Stimulated activated memory B cell treated with anti-CD40 and anti-IgM and Interleukin-4, amounts not matched to agents 10 μg/mL and 1 μg/mL and 100 μg/mL, for 72 hours (primary cell): Measurements from ENCODE around the gene GLRA3.
"Not testable (repeated sequence)": the region's sequence is repeated elsewhere in the genome, so short reads cannot be mapped to it uniquely, and the experiment has no call there.

Source experiments
- ATAC-seq: fragments of 150-1000 bp; cut with Tn5 transposase; 2 replicates; pipeline ENCODE4 v1.10.0; 2021
- H3K27ac Mint-ChIP-seq: one replicate; pipeline ENCODE4 v1.8.0; 2022; ENCODE audit warnings: mild to moderate bottlenecking, mixed read lengths
- H3K27me3 Mint-ChIP-seq: one replicate; pipeline ENCODE4 v1.8.0; 2022; ENCODE audit warnings: mixed read lengths
- H3K36me3 Mint-ChIP-seq: one replicate; pipeline ENCODE4 v1.8.0; 2022; ENCODE audit warnings: mixed read lengths
- H3K4me1 Mint-ChIP-seq: one replicate; pipeline ENCODE4 v1.8.0; 2022; ENCODE audit warnings: mixed read lengths
- H3K4me3 Mint-ChIP-seq: one replicate; pipeline ENCODE4 v1.8.0; 2022; ENCODE audit warnings: mild to moderate bottlenecking, moderate library complexity, mixed read lengths
- H3K9me3 Mint-ChIP-seq: one replicate; pipeline ENCODE4 v1.8.0; 2022; ENCODE audit warnings: mixed read lengths

The GLRA3 gene

DNA sequence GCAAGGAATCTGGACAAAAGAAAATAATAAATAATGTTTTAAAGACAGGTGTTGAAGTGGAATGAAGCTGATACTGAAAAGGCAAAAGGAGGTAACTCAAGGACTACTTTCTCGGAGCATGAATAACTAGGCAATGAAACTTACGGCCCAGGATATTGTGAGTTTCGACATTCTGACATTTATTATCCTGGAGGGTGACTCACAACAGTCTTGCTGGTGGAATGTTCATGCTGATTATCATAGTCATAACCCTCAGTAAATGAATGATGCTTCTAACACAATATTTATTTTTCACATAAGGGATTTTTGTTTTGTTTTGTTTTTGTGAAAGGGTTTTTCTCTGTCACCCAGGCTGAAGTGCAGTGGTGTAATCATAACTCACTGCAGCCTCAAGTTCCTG is 159.8 kb downstream of the GLRA3 start:
- ATAC-seq: no peak
- Mint-ChIP-seq H3K27me3 (no peaks in the 10 kb centered on the region), H3K36me3 (no peaks in the 10 kb centered on the region), H3K27ac (no peak overlapping the region), H3K9me3 (no peaks in the 10 kb centered on the region), H3K4me3 (no peak overlapping the region), H3K4me1 (no peaks in the 10 kb centered on the region)

DNA sequence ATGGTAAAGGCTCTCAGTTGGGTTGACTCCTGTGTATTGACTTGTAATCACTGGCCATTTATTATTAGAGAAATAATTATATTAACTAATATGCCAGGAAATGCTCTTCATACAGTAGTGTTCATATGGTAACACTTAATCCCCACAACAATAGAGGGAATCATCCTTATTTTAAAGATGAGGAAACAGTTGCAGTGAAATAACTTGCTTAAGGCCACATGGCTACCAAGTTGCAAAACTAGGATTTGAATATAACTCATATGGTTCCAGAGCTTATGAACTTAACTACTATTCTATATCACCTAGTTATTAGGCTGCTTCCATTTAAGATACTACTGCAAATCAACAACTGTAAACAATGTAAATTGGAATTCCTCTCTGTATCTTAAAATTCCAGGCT is 163.2 kb downstream of the GLRA3 start:
- Mint-ChIP-seq H3K4me1 (no peaks in the 10 kb centered on the region), H3K9me3 (no peaks in the 10 kb centered on the region), H3K4me3 (no peak overlapping the region), H3K27me3 (no peaks in the 10 kb centered on the region), H3K36me3 (no peaks in the 10 kb centered on the region), H3K27ac (no peak overlapping the region)
- no peak for ATAC-seq

DNA sequence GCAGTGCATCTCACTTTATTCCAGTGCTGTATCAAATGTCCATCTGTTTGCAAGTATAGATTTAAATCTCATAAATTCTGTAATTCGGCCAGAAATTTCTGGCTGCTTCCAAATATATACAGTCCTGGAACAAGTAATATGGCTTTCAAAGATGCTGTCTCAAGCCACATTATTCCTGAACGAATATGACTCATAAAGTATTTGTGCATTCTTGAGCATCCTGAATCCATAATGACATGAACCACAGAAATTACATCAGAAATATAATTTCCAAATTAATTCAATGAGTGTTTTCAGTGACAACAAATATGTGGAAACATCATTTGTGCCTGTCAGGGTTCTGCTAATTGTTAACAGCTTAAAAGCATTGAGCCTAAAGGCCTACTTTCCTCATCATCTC is 165.8 kb downstream of the GLRA3 start:
- H3K27me3 Mint-ChIP-seq: no peaks in the 10 kb centered on the region
- no peak overlapping the region for H3K27ac Mint-ChIP-seq
- H3K4me1 Mint-ChIP-seq: no peaks in the 10 kb centered on the region
- H3K36me3 Mint-ChIP-seq: no peaks in the 10 kb centered on the region
- H3K4me3 Mint-ChIP-seq: no peak overlapping the region
- ATAC-seq: no peak
- H3K9me3 Mint-ChIP-seq: no peaks in the 10 kb centered on the region

DNA sequence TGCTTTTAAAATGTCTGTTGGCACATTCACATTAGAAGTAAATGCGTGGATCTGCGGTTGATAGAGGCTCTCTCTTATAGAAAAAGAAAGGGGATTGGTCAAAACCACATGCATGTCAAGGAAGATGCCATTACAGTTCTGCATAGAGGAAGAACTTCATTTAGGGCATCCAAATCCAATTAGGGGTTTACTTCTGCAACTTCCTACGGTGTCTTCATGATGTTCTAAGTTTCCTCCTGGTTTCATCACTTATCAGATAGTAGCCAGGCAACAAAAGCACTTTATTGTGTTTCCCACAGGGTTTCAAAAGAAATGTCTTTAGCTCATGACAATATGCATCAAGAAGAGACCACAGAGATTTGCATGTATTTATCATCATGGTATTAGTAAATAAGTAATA is 170.8 kb downstream of the GLRA3 start:
- Mint-ChIP-seq H3K36me3 (no peaks in the 10 kb centered on the region), H3K27me3 (no peaks in the 10 kb centered on the region), H3K9me3 (no peaks in the 10 kb centered on the region), H3K27ac (no peak overlapping the region), H3K4me3 (no peak overlapping the region), H3K4me1 (no peaks in the 10 kb centered on the region)
- no peak for ATAC-seq

DNA sequence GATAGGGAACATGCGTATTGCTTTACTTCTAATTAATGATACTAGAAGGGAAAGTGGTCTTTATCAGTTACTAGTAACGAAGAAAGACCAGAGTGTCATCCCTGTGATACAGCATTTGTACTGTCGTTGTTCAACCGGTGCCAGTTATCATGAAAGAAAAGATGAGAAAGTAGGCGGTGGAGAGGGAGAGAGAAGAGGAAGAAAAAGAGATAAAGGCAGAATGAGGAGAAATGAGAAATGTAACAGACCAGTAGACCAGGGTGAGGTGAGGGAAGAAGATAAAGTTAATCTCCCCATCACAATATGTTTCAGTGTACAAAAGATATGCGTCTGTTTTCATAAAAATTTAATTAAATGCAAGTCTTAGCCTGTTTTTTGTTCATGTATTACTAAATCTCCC is 171.6 kb downstream of the GLRA3 start:
- Mint-ChIP-seq H3K4me3 (no peak overlapping the region), H3K27me3 (no peaks in the 10 kb centered on the region), H3K27ac (no peak overlapping the region), H3K4me1 (no peaks in the 10 kb centered on the region), H3K9me3 (no peaks in the 10 kb centered on the region), H3K36me3 (no peaks in the 10 kb centered on the region)
- no peak for ATAC-seq

DNA sequence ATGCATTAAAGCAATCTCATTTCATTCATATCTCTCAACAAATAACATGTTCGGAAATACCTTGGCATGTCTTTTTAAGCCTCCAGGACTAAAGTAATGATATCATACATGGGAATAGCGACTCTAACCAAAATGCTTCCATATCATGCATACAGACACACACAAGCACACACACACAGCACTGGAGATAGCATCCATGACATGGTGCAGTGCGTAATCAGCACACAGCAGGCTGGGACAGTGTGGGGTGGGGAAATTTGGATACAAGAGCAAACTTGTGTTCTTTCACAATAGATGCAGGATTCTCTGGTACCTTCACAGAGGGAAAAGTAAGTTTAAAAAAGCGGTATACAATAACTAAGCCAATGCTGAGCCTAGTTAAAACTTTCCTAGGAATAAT is 174.4 kb downstream of the GLRA3 start:
- Mint-ChIP-seq H3K9me3 (no peaks in the 10 kb centered on the region), H3K4me1 (no peaks in the 10 kb centered on the region), H3K4me3 (no peak overlapping the region), H3K36me3 (no peaks in the 10 kb centered on the region), H3K27ac (no peak overlapping the region), H3K27me3 (no peaks in the 10 kb centered on the region)
- ATAC-seq: no peak

DNA sequence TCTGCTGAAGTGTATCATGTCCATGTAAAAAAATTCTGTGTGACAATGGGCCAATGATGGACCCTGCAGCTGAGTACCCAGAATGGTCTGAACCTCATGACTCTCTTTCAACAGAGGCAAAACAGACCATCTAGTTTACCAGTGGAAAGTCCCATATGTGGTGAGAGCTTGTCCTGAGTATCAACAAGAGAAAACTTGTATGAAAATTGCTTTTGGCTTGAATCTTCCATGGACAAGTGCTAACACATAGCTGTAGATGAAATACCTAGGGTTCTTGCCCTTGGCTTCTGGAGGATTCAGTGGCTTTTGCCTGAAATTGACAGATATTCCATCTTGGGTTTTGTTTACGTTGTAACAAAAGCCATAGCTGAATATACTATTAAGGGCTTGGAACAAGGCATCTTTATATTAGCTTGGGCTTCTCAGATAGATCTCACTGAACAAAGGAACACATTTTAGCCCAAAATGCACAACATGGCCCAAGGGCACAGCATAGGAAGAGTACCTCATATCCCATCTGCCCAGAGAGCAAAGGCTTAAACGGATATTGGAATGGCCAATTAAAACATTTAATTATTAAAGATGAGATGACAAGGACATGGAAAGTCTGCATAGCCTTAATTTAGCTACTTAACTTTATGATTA is 178.2 kb downstream of the GLRA3 start:
- H3K36me3 Mint-ChIP-seq: no peaks in the 10 kb centered on the region
- H3K27me3 Mint-ChIP-seq: no peaks in the 10 kb centered on the region
- no peak overlapping the region for H3K27ac Mint-ChIP-seq
- ATAC-seq: no peak
- H3K4me3 Mint-ChIP-seq: no peak overlapping the region
- H3K9me3 Mint-ChIP-seq: no peaks in the 10 kb centered on the region
- H3K4me1 Mint-ChIP-seq: no peaks in the 10 kb centered on the region

DNA sequence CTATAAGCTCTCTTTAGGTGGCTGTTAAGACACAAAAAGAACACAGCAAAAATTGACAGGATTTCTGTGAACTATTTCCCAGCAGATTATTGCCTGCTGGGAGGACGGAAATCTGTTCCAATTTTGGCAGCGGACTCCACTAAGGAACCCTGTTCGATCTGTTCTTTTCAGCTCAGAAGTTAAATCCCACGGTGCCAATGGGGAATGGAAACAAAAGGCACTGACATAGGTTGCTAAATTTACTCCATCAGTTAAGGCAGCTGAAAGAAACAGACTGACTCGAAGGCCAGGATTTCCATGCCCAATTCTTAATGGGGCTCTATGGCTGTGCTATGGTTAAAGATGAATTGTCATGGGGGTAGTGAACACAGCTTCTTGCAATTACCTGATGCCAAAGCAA is 180.2 kb downstream of the GLRA3 start:
- ATAC-seq: no peak
- no peaks in the 10 kb centered on the region for H3K36me3 Mint-ChIP-seq
- no peaks in the 10 kb centered on the region for H3K9me3 Mint-ChIP-seq

DNA sequence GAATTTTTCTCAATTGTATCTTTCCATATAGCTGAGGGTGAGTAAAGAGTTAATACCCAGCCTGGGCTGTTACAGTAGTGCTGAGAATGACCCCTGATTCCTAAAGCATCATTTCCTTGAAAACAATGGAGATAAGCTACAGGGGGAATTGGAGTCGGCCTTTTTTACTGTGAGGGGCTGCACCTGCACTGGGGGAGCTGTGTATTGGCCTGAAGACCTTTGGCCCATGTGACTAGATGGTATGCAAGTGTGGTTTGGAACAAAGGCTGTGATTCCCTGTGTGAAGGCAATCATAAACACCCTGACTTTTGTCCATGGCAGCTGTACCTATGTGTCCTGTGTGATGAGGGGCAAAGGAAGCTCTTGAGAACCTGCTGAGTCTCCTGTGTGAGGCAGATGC is 182.7 kb downstream of the GLRA3 start:
- peak; percentile 20 for ATAC-seq
- no peaks in the 10 kb centered on the region for H3K4me1 Mint-ChIP-seq
- no peaks in the 10 kb centered on the region for H3K9me3 Mint-ChIP-seq
- no peak overlapping the region for H3K27ac Mint-ChIP-seq
- H3K36me3 Mint-ChIP-seq: no peaks in the 10 kb centered on the region
- no peak overlapping the region for H3K4me3 Mint-ChIP-seq
- no peaks in the 10 kb centered on the region for H3K27me3 Mint-ChIP-seq

More for the DNA sequence above, 180.2 kb downstream of the GLRA3 start:
- Mint-ChIP-seq H3K4me3 (no peak overlapping the region), H3K27ac (no peak overlapping the region), H3K4me1 (no peaks in the 10 kb centered on the region), H3K27me3 (no peaks in the 10 kb centered on the region)

DNA sequence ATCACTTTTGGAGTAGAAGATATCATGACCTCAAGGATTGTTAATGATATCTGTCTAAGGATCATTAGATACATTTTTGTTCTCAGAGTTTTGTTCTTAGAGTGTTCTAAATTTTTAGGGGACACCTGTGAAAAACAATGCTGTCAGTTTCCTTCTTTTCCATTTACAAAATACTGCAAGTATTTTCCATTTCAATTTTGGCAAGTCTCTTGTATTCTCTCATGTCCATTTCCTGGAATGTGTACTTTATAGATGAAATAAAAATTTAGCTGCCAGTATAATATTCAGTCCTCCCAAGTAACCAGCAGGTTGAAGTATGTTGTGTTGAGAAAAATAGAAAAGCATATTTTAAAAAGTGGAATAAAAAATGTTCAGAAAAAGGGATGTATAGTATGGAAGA is 188.9 kb downstream of the GLRA3 start:
- ATAC-seq: no peak

DNA sequence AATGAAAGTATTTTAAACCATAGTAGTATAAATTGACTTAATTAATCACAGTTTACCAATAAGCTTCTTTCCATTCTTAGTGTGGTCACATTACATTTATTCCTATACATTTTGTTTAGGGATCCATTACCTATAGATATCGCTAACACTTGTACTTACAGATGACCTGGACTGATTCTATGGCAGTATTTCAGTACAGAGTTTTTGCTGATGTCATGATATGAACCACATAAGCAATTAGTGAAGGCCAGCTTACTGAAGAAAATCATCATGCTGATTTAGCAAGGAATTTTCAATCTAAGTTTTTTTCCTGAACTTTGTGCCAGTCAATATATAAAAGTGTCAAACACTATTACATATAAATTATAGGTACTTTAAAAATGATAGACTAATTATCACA is 193.3 kb downstream of the GLRA3 start:
- no peaks in the 10 kb centered on the region for H3K4me1 Mint-ChIP-seq
- no peaks in the 10 kb centered on the region for H3K27me3 Mint-ChIP-seq
- H3K27ac Mint-ChIP-seq: no peak overlapping the region
- H3K9me3 Mint-ChIP-seq: no peaks in the 10 kb centered on the region
- no peaks in the 10 kb centered on the region for H3K36me3 Mint-ChIP-seq
- ATAC-seq: no peak
- no peak overlapping the region for H3K4me3 Mint-ChIP-seq

More for the DNA sequence above, 188.9 kb downstream of the GLRA3 start:
- Mint-ChIP-seq H3K4me1 (no peaks in the 10 kb centered on the region), H3K9me3 (no peaks in the 10 kb centered on the region), H3K4me3 (no peak overlapping the region), H3K36me3 (no peaks in the 10 kb centered on the region), H3K27ac (no peak overlapping the region), H3K27me3 (no peaks in the 10 kb centered on the region)

DNA sequence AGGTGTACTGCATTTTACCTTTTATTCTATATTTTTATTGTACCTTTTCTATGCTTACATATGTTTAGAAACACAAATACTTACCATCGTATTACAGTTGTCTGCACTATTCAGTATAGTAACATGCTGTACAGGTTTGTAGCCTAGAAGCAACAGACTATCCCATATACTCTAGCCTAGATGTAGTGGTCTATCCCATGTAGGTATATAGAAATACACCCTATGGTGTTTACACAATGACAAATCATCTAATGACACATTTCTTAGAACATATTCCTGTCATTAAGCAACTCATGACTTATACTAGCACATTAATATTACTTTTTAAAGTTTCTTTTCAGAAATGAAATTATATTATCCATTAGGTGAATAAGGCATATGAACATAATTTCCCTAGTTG is 195.6 kb downstream of the GLRA3 start:
- H3K27me3 Mint-ChIP-seq: no peaks in the 10 kb centered on the region
- no peak overlapping the region for H3K4me3 Mint-ChIP-seq
- H3K4me1 Mint-ChIP-seq: no peaks in the 10 kb centered on the region
- no peaks in the 10 kb centered on the region for H3K9me3 Mint-ChIP-seq
- H3K27ac Mint-ChIP-seq: no peak overlapping the region
- H3K36me3 Mint-ChIP-seq: no peaks in the 10 kb centered on the region
- ATAC-seq: no peak

DNA sequence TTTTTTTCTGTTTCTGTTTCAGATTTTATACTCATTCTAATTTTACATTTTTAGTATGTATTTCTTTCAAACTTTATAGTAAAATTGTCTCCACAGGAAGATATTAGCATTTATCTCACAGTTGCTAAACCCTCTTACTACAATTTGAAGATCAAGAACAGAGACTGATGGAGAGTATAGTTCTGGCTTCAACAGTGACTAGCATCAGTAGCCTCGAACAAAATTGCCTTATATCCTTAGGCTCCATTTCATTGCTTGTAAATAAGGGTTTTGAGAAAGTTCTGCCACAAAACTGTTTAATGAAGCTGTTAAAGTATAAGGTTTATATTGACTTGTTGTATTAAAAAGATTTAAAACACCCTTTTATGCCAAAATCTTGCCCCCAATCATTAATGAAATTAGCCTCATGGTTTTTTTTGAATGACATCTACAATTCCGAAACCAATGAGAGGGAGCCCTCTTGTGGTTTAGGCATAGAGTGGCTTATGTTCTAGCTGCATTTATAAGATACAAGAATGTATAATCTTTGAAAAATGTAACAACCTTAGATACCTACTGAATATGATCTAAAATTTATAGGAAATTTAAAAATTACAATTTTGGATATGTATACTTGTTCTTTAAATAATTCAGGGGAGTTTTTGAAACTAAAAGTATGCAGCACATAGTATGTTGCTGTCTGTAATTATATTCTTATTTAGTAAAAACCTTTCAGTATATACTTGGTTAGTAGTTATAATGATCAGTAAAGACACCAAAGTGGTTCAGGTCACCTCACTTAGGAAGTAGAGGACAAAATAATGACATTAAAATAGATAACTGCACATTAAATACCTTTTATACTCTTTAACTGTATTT is 196.9 kb downstream of the GLRA3 start:
- H3K27ac Mint-ChIP-seq: no peak overlapping the region
- H3K4me3 Mint-ChIP-seq: no peak overlapping the region
- no peaks in the 10 kb centered on the region for H3K36me3 Mint-ChIP-seq
- ATAC-seq: no peak
- no peaks in the 10 kb centered on the region for H3K4me1 Mint-ChIP-seq
- no peaks in the 10 kb centered on the region for H3K9me3 Mint-ChIP-seq
- no peaks in the 10 kb centered on the region for H3K27me3 Mint-ChIP-seq

DNA sequence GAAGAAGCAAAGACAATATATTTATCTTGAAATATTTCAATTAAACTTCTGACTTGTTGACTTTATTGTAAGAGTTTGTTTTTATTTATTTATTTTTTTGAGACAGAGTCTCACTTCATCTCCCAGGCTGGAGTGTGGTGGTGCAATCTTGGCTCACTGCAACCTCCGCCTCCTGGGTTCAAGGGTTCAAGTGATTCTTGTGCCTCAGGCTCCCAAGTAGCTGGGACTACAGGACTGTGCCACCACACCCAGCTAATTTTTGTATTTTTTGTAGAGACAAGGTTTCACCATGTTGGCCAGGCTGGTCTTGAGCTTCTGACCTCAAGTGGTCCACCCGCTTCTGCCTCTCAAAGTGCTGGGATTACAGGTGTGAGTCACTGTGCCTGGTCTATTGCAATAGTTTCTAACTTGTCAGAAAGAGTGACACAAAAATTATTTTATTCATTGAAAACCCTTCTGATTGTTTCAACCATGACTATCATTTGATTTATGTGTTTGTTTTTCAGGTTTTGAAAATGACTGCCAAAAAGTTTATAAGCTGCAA is 199.1 kb downstream of the GLRA3 start:
- H3K27me3 Mint-ChIP-seq, H3K36me3 Mint-ChIP-seq, H3K9me3 Mint-ChIP-seq, H3K4me1 Mint-ChIP-seq, ATAC-seq, H3K4me3 Mint-ChIP-seq, H3K27ac Mint-ChIP-seq: not testable (repeated sequence)

DNA sequence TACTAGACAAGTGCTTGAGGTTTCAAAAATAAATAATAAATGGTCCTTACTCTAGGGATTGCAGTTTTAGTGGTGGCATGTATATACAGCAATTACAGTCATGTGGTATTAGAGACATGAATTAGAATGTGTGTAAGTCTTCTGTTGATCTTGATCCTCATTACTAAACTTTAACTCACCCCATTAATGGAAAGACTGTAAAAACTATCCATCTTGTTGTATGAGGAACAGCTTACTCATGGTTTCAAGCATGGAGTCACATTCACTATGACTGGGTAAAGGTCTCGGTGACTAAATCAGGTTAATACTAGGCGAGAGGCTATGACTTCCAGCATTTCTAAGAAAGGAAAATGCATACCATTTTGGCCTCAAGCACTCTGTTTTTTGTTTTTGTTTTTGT is 199.8 kb downstream of the GLRA3 start:
- ATAC-seq: no peak
- Mint-ChIP-seq H3K27me3 (no peaks in the 10 kb centered on the region), H3K9me3 (no peaks in the 10 kb centered on the region)

DNA sequence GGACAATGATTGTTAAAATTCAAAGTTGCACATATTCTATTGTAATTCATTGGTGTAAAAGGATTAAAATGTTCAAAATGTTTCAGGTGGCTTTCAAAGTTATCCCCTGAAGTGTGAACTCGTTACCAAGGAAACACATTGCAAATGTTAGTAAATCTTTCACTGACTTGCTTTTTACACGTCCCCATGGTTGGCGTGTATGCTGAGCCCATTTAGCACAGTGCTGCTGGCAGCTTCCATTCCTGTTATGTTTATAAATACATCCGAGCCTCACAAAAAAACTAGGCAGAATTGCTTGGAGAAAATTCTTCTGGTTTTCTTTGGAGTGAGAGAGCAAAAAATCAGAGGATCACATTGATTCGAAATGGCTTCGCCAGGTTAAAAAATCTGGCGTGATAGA is 200.9 kb downstream of the GLRA3 start:
- no peaks in the 10 kb centered on the region for H3K27me3 Mint-ChIP-seq

More for the DNA sequence above, 199.8 kb downstream of the GLRA3 start:
- Mint-ChIP-seq H3K4me3 (no peak overlapping the region), H3K36me3 (no peaks in the 10 kb centered on the region), H3K4me1 (no peaks in the 10 kb centered on the region), H3K27ac (no peak overlapping the region)

More for the DNA sequence above, 200.9 kb downstream of the GLRA3 start:
- ATAC-seq: no peak
- no peaks in the 10 kb centered on the region for H3K9me3 Mint-ChIP-seq
- no peak overlapping the region for H3K27ac Mint-ChIP-seq
- H3K4me3 Mint-ChIP-seq: no peak overlapping the region
- H3K4me1 Mint-ChIP-seq: no peaks in the 10 kb centered on the region
- no peaks in the 10 kb centered on the region for H3K36me3 Mint-ChIP-seq
